DMS53 (cell line): ENCODE results near the gene NUMB.

Source experiments
- DNase-seq: peaks from one replicate; lab custom pipeline; 2025; lab: John Stamatoyannopoulos, UW

NUMB gene

GRCh38 chr14:73261075-73261474 lies 197.3 kb downstream of the NUMB start:
- DNase-seq = no peak

- no peak for DNase-seq
These were observed 197.8 kb downstream of the NUMB start for GRCh38 chr14:73260574-73260973.

GRCh38 chr14:73259837-73260236 lies 198.5 kb downstream of the NUMB start:
- DNase-seq = no peak

GRCh38 chr14:73258845-73259611 lies 199.3 kb downstream of the NUMB start:
- no peak for DNase-seq

- no peak for DNase-seq
These were observed 200.3 kb downstream of the NUMB start for GRCh38 chr14:73258076-73258475.

GRCh38 chr14:73255693-73256225 lies 202.6 kb downstream of the NUMB start:
- DNase-seq = no peak

- no peak for DNase-seq
These were observed 203.3 kb downstream of the NUMB start for GRCh38 chr14:73255005-73255400.

DNA sequence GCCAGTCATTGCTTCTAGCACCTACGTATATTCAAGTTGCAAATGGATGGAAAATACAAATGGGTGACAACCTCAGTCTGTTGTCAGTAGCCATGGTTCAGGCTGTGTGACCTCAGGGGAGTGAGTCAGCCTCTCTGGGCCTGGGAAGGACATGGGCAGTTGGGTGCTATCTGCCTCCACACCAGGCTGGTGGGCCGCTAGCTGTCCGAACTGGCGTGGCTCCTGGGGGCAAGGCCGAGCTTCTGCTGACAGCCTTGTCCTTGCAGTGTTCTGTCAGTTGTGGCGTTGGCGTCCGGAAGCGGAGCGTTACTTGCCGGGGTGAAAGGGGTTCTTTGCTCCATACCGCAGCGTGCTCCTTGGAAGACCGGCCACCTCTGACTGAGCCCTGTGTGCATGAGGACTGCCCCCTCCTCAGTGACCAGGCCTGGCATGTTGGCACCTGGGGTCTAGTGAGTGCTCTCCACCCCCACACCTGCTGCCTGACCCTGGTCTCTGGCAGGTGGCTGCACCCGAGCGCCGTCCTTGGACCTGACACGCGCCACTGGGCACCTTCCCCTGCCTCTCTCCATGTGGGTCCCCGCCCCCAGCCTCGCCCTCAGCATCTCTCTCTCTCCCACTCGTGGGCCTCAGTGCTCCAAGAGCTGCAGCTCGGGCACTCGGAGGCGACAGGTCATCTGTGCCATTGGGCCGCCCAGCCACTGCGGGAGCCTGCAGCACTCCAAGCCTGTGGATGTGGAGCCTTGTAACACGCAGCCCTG lies 203.9 kb downstream of the NUMB start:
- no peak for DNase-seq

DNA sequence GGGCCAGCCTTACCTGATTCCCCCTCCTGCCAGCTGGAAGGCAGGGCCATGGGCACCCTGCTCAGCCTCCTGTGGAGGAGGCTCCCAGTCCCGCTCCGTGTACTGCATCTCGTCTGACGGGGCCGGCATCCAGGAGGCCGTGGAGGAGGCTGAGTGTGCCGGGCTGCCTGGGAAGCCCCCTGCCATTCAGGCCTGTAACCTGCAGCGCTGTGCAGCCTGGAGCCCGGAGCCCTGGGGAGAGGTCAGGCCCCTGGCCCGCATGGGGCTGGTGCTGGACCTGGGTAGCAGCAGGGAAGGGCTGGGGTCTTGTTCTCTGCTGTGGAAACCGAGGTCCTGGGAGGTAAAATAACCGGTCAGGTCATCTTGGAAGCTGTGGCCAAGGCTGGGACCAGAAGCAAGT lies 204.6 kb downstream of the NUMB start:
- DNase-seq = no peak

DNA sequence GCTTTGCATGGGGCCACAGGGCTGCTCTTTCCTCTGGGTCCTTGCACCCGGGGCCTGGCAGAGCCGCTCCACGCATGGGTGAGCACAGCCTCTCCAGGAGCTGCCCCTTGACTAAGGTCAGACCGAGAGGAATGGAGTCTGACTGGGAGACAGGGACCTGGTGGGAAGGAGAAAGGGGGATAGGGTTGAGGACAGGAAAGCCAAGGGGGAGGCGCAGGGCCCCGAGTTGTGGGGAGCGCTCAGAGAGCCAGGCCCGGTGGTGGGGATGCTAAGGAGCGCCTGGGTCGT lies 205.1 kb downstream of the NUMB start:
- DNase-seq = no peak

DNA sequence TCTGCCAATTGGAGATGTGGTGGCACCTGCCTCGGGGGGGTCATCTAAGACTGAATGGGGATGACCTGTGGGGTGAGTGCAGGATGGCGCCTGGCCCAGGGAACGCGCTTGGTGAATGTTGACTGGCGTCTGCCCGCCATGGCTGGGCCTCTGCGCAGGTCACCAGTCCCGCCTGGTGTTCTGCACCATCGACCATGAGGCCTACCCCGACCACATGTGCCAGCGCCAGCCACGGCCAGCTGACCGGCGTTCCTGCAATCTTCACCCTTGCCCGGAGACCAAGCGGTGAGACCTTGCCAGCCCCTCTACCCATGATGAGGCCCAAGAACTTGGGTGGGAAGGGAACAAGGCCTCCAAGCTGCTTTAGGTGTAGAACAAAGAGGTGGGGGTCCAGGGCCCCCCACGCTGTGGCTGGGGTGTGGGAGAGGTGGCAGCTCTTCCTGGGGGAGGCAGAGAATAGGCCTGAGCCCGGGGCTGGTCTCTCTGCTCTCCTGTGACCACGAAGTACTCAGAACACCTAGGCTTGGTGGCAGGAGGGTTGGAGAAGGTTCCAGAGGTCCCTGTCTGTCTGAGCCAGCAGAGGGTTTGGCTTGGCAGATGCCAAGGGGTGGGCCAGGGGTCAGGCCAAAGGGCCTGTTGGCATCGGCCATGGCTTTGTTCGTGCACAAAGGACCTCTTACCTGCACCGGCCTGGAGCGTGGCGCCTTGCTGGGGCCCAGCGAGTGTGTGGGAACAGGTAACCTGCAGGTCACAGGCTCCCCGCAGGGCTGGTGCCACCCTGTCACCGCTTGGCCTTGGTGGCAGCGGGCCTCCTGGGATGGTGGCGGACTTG lies 205.6 kb downstream of the NUMB start:
- no peak for DNase-seq

GRCh38 chr14:73251516-73252215 lies 206.7 kb downstream of the NUMB start:
- no peak for DNase-seq

- DNase-seq = no peak
These were observed 207.4 kb downstream of the NUMB start for GRCh38 chr14:73250781-73251500.

DNA sequence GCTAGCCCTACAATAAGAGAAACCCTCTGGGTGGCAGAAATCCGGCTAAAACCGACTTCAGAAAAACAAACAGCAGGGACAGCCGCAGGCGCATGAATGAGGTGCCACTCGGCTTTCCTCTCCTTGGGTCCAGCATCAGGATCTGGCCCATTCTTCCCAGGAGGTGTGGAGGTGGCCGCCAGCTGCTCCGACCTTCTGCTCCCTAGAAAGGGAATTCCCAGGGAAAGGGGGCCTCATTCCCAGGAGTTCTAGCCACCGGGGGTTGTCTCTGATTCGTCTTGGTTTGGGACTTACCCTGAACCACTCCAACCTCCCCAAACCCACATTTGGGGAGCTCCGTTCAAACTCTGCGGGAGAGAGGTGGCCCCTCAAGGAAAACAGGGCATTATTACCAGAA lies 208.0 kb downstream of the NUMB start:
- no peak for DNase-seq

DNA sequence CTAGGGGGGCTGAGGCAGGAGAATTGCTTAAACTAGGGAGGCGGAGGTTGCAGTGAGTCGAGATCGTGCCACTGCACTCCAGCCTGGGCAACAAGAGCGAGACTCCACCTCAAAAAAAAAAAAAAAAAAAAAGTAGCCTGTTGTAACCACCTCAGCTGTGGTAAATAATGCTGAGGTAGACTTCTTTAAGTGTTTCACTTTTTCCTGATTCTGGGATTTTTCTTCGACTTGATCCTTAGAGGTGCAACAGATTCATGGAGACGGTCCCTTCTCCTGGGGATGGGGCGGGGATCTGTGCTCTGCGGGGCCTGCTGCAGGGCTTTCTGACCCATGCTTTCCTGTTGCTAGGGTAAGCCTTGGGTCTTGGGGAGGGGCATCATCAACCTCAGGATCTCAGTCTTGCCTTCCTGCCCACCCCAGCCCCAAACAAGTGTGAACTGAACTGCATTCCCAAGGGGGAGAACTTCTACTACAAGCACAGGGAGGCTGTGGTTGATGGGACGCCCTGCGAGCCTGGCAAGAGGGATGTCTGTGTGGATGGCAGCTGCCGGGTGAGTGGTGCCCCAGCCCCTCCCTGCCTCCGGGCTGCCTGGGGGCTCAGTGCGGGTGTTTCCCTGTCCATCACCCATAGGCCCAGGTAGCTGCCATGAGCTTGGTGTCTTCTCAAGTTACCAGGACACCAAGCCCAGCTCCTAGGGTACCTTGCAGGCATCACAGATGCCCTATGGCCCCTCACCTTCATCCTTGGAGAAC lies 208.6 kb downstream of the NUMB start:
- DNase-seq = no peak

GRCh38 chr14:73249108-73249507 lies 209.2 kb downstream of the NUMB start:
- no peak for DNase-seq

- DNase-seq = no peak
These were observed 210.1 kb downstream of the NUMB start for GRCh38 chr14:73248108-73248868.

DNA sequence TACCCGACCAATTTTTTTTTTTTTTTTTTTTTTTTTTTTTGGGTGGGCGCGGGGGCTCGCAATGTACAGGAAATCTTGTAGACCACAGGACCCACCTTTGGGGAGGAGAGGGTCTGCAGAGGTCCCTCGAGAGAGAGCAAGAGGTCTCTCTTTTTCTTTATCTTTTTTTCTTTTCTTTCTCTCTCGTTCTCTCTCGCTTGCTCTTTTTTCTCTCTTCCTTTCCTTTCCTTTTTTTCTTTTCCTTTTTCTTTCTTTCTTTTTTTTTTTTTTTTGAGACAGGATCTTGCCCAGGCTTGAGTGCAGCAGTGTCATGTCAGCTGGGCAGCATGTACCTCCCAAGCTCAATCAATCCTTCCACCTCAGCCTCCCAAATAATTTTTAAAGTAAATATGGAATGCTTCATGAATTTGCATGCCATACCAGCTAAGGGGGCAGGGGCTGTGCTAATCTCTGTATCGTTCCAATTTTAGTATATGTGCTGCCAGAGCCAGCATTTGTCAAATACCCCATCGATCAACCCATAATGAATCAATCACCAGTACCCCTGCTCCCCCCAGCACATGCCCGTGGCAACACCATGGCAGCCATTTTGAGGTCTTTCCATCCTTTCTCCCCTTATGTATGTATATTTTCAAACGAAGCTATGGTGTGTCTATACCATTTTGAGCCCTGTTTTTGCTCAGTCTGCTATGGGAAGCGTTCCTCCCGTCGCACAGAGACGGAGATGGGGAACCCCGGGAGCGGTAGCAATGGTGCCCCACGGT lies 211.8 kb downstream of the NUMB start:
- DNase-seq = peak; percentile 16
